ENCODE results near the gene CTRB1.

- no peak for TF ChIP-seq CTCF (IDR thresholded peaks at IDR 0.05; ENCODE audit: control extremely low read depth in 1 of 3, insufficient read depth in 1 of 3, low read depth in 1 of 3, low read length in 3 of 3)
- TF ChIP-seq SIN3A (conservative IDR thresholded peaks at IDR 0.05 in 1 of 2, IDR thresholded peaks at IDR 0.05 in 1 of 2; ENCODE audit: low read depth in 1 of 2, low read length in 2 of 2), result no peak
- no peak for TF ChIP-seq MAX (IDR thresholded peaks at IDR 0.05)
- TF ChIP-seq BRCA1 (IDR thresholded peaks at IDR 0.05; ENCODE audit: low read depth, low read length), result no peak
- no peak for TF ChIP-seq CHD1 (IDR thresholded peaks at IDR 0.05; ENCODE audit: low read depth, low read length)
- no peak for TF ChIP-seq EP300 (IDR thresholded peaks at IDR 0.05; ENCODE audit: borderline replicate concordance in 1 of 2, low read depth in 2 of 2, low read length in 2 of 2)
- TF ChIP-seq SAP30 (IDR thresholded peaks at IDR 0.05; ENCODE audit: insufficient read depth, insufficient replicate concordance, low read length), result no peak
- TF ChIP-seq POLR2A (IDR thresholded peaks at IDR 0.05; ENCODE audit: control extremely low read depth in 1 of 2, low read depth in 2 of 2, low read length in 2 of 2), result no peak
- TF ChIP-seq SIX5 (IDR thresholded peaks at IDR 0.05; ENCODE audit: low read depth, low read length), result no peak
- no peak for TF ChIP-seq TAF1 (IDR thresholded peaks at IDR 0.05; ENCODE audit: low read depth, low read length)
- no peak for TF ChIP-seq SUZ12 (IDR thresholded peaks at IDR 0.05; ENCODE audit: low read length)
- no peak for TF ChIP-seq HDAC2 (IDR thresholded peaks at IDR 0.05; ENCODE audit: borderline replicate concordance in 1 of 2, low read depth in 2 of 2, low read length in 2 of 2)
- TF ChIP-seq RFX5 (IDR thresholded peaks at IDR 0.05; ENCODE audit: borderline replicate concordance, low read depth, low read length), result no peak
- TF ChIP-seq EGR1 (IDR thresholded peaks at IDR 0.05; ENCODE audit: borderline replicate concordance, low read depth, low read length), result no peak
Observed at GRCh38 chr16:75241412-75241811, 22.6 kb downstream of the CTRB1 start.
